ENCODE data around the gene RHOBTB1.

GRCh38 chr10:60919551-60919950, 24.4 kb downstream of the RHOBTB1 start:
- TF ChIP-seq CTCF (IDR thresholded peaks at IDR 0.05): no peak
- no peak for TF ChIP-seq POLR2A (IDR thresholded peaks at IDR 0.05)
